Mucosa of stomach (tissue), 1 donor: ENCODE results near the gene DNAH6.

ENCODE experiments used
- H3K27me3 ChIP-seq: one replicate; pipeline ENCODE4 v1.7.0; 2013; ENCODE audit warnings: mild to moderate bottlenecking, low read length; ENCODE audit not compliant: control insufficient read depth, insufficient read depth
- H3K36me3 ChIP-seq: one replicate; pipeline ENCODE4 v1.7.0; 2013; ENCODE audit warnings: low read length; ENCODE audit not compliant: control insufficient read depth, insufficient read depth
- H3K4me1 ChIP-seq: one replicate; pipeline ENCODE4 v1.7.0; 2013; ENCODE audit warnings: mild to moderate bottlenecking, low read length; ENCODE audit not compliant: control insufficient read depth, insufficient read depth
- H3K4me3 ChIP-seq: one replicate; pipeline ENCODE4 v1.7.0; 2013; ENCODE audit warnings: low read length
- H3K9ac ChIP-seq: one replicate; pipeline ENCODE4 v1.7.0; 2013; ENCODE audit warnings: mild to moderate bottlenecking, low read length, moderate library complexity
- H3K9me3 ChIP-seq: one replicate; pipeline ENCODE4 v1.7.0; 2013; ENCODE audit warnings: mild to moderate bottlenecking, low read length, moderate library complexity; ENCODE audit not compliant: control insufficient read depth
- donor health status: Pancreatic carcinoma.

Gene DNAH6

DNA sequence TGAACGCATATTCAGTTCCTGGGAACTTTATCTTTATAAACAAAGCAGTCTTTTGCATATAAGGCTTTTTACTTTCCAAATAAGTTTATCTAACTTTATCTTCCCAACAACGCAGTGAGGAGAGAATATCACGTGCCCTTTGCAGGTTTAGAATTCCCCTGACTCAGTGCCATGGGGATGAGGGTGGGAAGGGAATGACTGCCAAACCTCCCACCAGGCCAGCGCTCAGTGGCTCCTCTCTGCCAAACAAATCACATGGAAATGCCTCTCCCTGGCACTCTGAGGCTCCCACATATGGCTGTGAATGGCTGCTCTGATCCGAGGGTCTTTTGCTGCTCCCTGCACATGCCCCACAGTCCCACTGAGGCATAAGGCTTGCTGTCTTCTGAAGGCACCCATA lies 158.3 kb downstream of the DNAH6 start:
- no peak overlapping the region for H3K9ac ChIP-seq
- H3K4me3 ChIP-seq = no peak overlapping the region
- no peaks in the 10 kb centered on the region for H3K27me3 ChIP-seq
- H3K9me3 ChIP-seq = no peaks in the 10 kb centered on the region
- no peaks in the 10 kb centered on the region for H3K4me1 ChIP-seq
- H3K36me3 ChIP-seq = no peaks in the 10 kb centered on the region

DNA sequence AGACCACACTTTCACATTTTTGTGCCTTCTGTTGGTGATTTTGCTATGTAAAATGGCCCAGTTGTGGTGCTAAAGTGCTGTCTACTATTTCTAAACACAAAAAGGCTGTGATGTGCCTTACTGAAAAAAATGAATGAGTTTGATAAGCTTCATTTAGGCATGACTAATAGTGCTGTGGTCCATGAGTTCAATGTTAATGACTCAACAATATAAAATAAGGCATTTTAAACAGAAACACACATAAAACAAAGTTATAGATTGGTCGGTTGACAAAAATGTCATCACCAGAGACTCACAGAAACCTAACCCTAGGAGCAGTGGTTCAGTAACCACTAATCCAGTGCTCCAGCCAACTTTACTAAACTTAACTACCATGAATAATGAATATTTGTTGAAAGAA lies 160.0 kb downstream of the DNAH6 start:
- H3K4me1 ChIP-seq = no peaks in the 10 kb centered on the region
- no peaks in the 10 kb centered on the region for H3K9me3 ChIP-seq
- no peaks in the 10 kb centered on the region for H3K27me3 ChIP-seq
- H3K9ac ChIP-seq = no peak overlapping the region
- H3K4me3 ChIP-seq = no peak overlapping the region
- H3K36me3 ChIP-seq = no peaks in the 10 kb centered on the region

DNA sequence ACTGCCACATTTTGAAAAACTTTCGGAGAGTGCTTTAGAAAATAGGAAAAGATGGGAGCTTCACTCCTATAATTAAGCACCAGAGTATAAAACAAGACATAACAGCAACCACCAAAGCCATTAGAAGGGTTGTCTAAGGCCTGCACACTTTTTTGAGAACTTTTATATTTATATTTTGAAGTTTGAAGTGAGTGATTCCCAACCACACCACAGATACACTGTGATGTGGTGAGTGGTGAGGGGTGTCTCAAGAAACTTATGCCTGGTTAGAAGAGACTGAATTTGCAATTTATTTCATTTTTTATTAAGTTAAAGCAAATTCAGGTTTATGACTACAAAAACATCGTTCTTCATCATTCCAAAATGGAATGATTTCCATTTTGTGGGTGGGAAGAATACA lies 161.9 kb downstream of the DNAH6 start:
- no peak overlapping the region for H3K9ac ChIP-seq
- no peaks in the 10 kb centered on the region for H3K9me3 ChIP-seq
- H3K4me1 ChIP-seq = no peaks in the 10 kb centered on the region
- H3K36me3 ChIP-seq = no peaks in the 10 kb centered on the region
- H3K4me3 ChIP-seq = no peak overlapping the region
- no peaks in the 10 kb centered on the region for H3K27me3 ChIP-seq

DNA sequence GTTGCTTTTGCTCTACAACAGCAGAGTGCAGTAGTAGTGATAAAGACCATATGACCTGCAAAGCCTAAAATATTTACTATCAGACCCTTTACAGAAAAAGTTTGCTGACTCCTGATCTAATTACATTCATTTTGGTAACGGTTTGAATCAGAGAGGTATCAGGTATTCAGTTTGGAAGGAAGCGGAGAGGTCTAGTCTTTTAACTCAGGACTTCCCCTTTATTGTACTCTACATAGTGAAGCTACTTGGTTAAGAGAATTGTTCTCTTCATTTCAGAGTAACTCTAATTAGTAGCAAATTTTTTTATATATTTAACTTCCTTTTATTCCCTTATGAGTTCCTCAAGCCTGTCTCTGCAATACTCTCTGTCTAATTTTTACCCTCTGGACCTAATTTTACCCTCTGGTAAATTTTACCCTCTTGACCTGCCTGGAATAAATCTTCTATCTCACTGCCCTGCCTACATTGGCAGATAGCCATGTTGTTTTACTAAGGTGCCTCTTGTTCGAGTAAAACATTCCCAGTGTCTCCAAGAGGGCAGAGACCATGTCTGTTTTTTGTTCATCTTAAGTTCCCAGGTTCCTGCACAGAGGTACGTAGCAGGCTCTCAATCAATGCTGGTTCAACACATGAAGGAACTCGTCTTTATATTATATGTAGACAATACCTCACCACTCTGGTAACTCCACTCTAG lies 170.6 kb downstream of the DNAH6 start:
- Histone ChIP-seq H3K9me3 (no peaks in the 10 kb centered on the region), H3K9ac (no peak overlapping the region), H3K4me1 (no peaks in the 10 kb centered on the region), H3K36me3 (no peaks in the 10 kb centered on the region), H3K4me3 (no peak overlapping the region), H3K27me3 (no peaks in the 10 kb centered on the region)

DNA sequence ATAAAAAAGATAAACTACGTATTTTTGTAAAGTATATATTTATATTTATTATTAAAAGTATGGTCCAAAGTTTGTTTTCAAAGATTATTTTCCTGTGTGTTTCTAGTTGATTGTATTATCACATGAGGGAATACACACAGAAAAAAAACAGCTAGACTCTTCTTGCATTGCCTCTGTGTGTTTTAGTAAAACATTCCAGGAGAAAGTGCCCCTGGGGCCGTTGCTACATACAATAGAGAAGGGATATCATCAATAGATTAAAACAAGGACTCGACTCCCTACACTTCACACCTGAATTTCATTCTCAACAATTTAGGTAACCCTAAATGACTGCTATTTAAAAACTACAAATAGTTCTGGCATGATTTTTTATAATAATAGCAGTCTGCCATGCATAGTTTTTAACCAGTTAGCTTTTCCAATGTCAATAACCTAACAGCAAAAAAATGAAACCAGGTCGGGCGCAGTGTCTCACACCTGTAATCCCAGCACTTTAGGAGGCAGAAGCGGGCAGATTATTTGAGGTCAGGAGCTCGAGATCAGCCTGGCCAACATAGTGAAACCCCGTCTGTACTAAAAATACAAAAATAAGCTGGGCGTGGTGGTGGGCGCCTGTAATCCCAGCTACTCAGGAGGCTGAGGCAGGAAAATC lies 171.3 kb downstream of the DNAH6 start:
- Histone ChIP-seq H3K27me3 (no peaks in the 10 kb centered on the region), H3K9me3 (no peaks in the 10 kb centered on the region), H3K36me3 (no peaks in the 10 kb centered on the region), H3K4me3 (no peak overlapping the region), H3K9ac (no peak overlapping the region), H3K4me1 (no peaks in the 10 kb centered on the region)

DNA sequence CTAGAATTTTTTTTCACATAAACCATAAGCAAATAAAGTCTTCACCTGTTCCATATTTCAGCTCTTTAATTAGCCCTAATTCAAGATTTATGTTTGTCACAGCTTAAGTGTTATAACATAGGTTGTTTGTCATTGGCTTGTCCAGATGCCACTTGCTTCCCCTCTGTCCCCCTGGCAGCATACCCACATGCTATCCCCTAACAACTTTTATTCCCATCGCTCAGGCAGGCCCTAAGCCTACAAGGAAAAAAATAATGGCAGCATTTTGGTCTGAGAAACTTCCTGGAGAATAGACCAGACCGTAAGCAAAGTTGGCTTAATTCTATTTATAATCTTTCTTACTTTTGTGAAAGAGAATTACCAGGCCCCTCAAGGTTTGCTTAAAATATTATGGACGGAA lies 173.9 kb downstream of the DNAH6 start:
- no peak overlapping the region for H3K9ac ChIP-seq
- no peaks in the 10 kb centered on the region for H3K4me1 ChIP-seq
- no peaks in the 10 kb centered on the region for H3K9me3 ChIP-seq
- no peaks in the 10 kb centered on the region for H3K36me3 ChIP-seq
- H3K27me3 ChIP-seq = no peaks in the 10 kb centered on the region
- no peak overlapping the region for H3K4me3 ChIP-seq

DNA sequence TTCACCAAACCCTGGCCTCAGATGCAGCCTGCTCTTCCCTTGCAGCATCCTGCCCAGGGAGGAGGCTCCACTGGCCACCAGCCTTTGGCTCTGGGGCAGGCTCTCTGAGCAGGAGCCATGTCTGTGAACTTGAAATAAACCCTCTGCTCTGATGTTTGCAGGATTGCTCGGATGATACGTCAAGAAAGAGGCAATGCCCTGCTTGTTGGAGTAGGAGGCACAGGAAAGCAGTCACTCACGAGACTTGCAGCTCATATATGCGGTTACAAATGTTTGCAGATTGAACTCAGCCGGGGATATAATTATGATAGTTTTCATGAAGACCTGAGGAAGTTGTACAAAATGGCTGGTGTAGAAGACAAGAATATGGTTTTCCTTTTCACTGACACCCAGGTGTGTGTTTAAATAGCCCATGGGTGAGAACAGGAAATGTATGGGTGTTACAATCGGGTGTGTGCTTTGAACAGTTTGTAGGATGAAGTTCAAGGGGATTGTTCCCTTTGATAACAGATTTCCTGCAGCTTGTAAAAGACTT lies 177.9 kb downstream of the DNAH6 start:
- Histone ChIP-seq H3K27me3 (no peaks in the 10 kb centered on the region), H3K36me3 (no peaks in the 10 kb centered on the region), H3K9ac (no peak overlapping the region), H3K4me1 (no peaks in the 10 kb centered on the region), H3K4me3 (no peak overlapping the region), H3K9me3 (no peaks in the 10 kb centered on the region)

DNA sequence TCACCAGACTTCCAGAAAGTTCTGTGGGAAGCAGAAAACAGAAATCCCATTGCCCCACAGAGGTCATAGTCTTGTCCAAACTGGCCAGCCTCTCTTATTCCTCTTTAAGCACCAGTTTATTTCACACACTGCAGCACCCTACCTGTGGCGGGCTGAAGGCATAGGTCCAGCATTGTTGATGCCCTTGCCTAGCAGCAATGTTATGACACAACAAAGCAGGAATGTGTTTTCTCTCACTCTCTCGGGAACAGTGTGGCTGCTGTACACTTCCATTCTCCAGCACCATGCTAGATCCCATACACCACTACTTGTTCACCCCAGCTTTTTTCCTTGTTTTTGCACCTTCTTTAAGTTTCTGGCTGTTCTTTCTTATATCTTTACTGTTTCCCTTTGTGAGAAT lies 181.6 kb downstream of the DNAH6 start:
- Histone ChIP-seq H3K4me1 (no peaks in the 10 kb centered on the region), H3K27me3 (no peaks in the 10 kb centered on the region), H3K4me3 (no peak overlapping the region), H3K9me3 (no peaks in the 10 kb centered on the region), H3K9ac (no peak overlapping the region), H3K36me3 (no peaks in the 10 kb centered on the region)

DNA sequence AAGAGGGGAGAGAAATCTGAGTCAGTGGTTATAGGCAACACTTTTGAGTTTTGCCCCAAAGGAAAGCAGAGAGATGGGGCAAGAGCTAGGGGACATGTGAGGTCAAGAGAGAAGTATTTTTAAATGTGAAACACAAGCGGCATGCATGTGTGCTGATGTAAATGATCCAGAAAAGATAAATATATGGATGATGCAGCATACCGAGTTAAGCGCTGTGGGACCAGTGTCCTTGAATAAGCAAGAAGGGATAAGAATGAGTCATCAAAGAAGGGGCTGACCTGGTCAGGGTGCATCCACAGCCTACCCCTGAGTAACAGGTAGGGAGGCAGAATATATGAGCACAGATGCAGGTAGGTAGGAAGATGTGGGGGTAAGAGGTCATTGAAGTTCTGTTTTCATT lies 183.7 kb downstream of the DNAH6 start:
- no peak overlapping the region for H3K9ac ChIP-seq
- H3K27me3 ChIP-seq = no peaks in the 10 kb centered on the region
- no peak overlapping the region for H3K4me3 ChIP-seq

DNA sequence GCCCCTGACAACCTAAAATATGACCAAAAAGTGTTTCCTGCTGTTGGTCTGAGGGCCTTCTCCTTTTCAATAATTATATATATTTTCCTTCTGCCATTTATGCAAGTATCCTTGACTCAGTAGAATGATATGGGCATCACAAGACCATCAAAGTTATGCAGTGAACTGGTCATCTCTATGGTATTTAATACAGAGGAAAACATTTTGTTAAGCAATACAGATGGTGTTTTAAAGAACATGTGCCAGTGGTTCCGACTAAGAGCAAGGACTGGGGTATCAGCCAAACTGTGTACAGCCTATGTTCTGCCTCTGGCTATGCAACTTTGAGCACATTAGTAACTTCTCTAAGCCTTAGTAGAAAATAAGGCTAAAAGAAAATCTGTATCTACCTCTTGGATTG lies 185.6 kb downstream of the DNAH6 start:
- no peaks in the 10 kb centered on the region for H3K9me3 ChIP-seq
- H3K4me3 ChIP-seq = no peak overlapping the region
- H3K4me1 ChIP-seq = no peaks in the 10 kb centered on the region
- no peak overlapping the region for H3K9ac ChIP-seq
- H3K36me3 ChIP-seq = no peaks in the 10 kb centered on the region
- H3K27me3 ChIP-seq = no peaks in the 10 kb centered on the region

More for the DNA sequence above, 183.7 kb downstream of the DNAH6 start:
- H3K4me1 ChIP-seq = no peaks in the 10 kb centered on the region
- H3K36me3 ChIP-seq = no peaks in the 10 kb centered on the region
- H3K9me3 ChIP-seq = no peaks in the 10 kb centered on the region

DNA sequence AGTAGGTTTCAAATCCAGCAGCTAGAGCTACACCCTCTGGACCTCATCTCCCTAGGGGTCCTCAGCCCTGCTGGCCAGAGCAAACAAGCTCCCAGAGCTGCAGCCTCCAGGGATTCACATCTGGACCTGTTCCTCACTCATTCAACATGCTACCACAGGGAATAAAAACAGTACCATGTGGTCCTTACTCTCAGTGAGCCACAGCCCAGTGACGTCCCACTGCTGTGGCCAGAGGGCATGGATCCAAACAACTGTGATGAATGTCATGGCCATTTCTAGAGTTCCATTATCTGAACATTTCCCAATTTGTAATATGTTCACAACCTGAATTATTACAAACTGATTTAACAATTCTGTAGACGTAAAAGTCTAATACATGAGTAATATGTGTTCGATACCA lies 186.6 kb downstream of the DNAH6 start:
- no peak overlapping the region for H3K9ac ChIP-seq
- no peaks in the 10 kb centered on the region for H3K9me3 ChIP-seq
- no peaks in the 10 kb centered on the region for H3K27me3 ChIP-seq
- no peaks in the 10 kb centered on the region for H3K4me1 ChIP-seq
- no peaks in the 10 kb centered on the region for H3K36me3 ChIP-seq
- H3K4me3 ChIP-seq = no peak overlapping the region

DNA sequence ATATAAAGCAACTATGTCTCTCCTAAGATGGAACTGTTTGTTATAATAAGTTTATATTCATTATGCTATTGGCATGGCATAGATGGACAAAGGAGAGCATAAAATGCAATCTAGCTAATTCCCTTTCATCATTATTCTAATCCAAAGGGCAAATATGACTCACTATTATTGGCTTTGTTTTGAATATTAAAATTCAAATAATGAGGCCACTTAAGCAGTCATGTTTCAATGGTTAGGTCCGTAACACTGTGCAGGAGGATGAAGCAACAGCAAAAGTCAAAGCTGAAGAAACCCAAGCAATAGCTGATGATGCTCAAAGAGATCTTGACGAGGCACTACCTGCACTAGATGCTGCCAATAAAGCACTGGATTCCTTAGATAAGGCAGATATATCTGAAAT lies 187.5 kb downstream of the DNAH6 start:
- Histone ChIP-seq H3K9ac (no peak overlapping the region), H3K4me3 (no peak overlapping the region), H3K27me3 (no peaks in the 10 kb centered on the region), H3K36me3 (no peaks in the 10 kb centered on the region), H3K4me1 (no peaks in the 10 kb centered on the region), H3K9me3 (no peaks in the 10 kb centered on the region)
